Vagina (tissue), 2 donors: ENCODE results near the gene PDE4D. TPM values are rescaled to one million over a fixed set of nuclear protein-coding genes. Genes with fewer than 3 reads are reported as not detected.
"Not testable (repeated sequence)": the region's sequence is repeated elsewhere in the genome, so short reads cannot be mapped to it uniquely, and the experiment has no call there.

ENCODE experiments used
- DNase-seq, 2 donors: peaks; one replicate each; pipeline ENCODE4 v3.0.0-alpha.2; 2017; ENCODE audit errors: extremely low spot score in 2 of 2
- H3K27ac ChIP-seq: fragments of 200-600 bp; sonication (generic); one replicate; pipeline ENCODE4 v1.5.1; 2019
- H3K27me3 ChIP-seq: fragments of 200-600 bp; sonication (generic); one replicate; pipeline ENCODE4 v1.5.1; 2019
- H3K36me3 ChIP-seq, 2 donors: fragments of 200-600 bp; sonication (generic); one replicate each; pipeline ENCODE4 v1.5.1; 2017 to 2019
- H3K4me1 ChIP-seq: fragments of 200-600 bp; sonication (generic); one replicate; pipeline ENCODE4 v1.5.1; 2019
- H3K4me3 ChIP-seq, 2 donors: fragments of 200-600 bp; sonication (generic); 1 replicate in 1 of 2; 2 replicates in 1 of 2; pipeline ENCODE4 v1.5.1; 2016 to 2019
- H3K9me3 ChIP-seq: fragments of 200-600 bp; sonication (generic); one replicate; pipeline ENCODE4 v1.5.1; 2019
- POLR2A ChIP-seq, 2 donors: fragments of 450-650 bp; IDR thresholded peaks; one replicate each; pipeline ENCODE4 v1.6.1; 2017; ENCODE audit warnings: antibody characterized with exemption in 2 of 2, mild to moderate bottlenecking in 2 of 2, moderate library complexity in 2 of 2
- POLR2AphosphoS5 ChIP-seq, 2 donors: sonication (generic); formaldehyde crosslinking; IDR thresholded peaks; one replicate each; pipeline ENCODE4 v1.9.0; 2017; ENCODE audit warnings: antibody characterized with exemption in 2 of 2, mild to moderate bottlenecking in 2 of 2, low read depth in 1 of 2; ENCODE audit not compliant: insufficient read depth in 1 of 2
- intact Hi-C: fragments of 100-400 bp; cut with DNase I; formaldehyde crosslinking; loops from one replicate; pipeline ENCODE4 v1.15.1; 2023
- total RNA-seq: library from RNA; depleted of rRNA; stranded (reverse); fragments of >200 nt; gene quantifications from one replicate; pipeline ENCODE4 v1.2.3, GENCODE V29; 2016
- TF ChIP-seq, protein P1 (sequence below), 3 experiments: fragments of 450-650 bp in 2 of 3; fragments of 200-600 bp in 1 of 3; sonication (generic) in 1 of 3; IDR thresholded peaks; one replicate each; pipeline ENCODE4 v1.5.1; 2017 to 2019; ENCODE audit warnings: antibody characterized with exemption in 3 of 3, mild to moderate bottlenecking in 2 of 3, moderate library complexity in 2 of 3

Gene PDE4D
- total RNA-seq, 1 donor from 2014 or later, result 86.9 TPM

DNA sequence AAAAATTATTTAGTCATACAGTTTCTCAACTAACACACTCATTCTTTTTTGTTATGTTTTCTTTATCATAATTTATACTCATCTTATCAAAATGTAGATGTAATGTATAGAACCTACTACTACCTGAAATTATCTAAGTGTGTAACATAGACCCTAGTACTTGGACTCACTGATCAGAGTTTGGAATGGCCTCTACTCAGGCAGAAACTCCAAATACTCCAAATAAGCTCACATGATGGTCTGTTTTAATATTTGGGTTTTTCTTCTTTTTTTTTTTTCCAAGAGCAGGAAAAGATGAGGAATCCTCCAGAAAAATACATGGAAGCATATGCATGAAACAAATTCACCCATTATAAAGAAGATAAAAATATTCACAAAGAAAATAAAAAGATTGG lies 126.3 kb downstream of the PDE4D start:
- Histone ChIP-seq H3K27ac (peak overlapping the region; percentile 16), H3K4me1 (peaks cover 16% of the 10 kb centered on the region), H3K36me3 (no peaks in the 10 kb centered on the region), H3K4me3 (peak overlapping the region; percentile 44 to 54), H3K9me3 (no peaks in the 10 kb centered on the region), H3K27me3 (no peaks in the 10 kb centered on the region)
- intact Hi-C loops, result no loop called here
- no peak for TF ChIP-seq POLR2A (IDR thresholded peaks at IDR 0.05)
- no peak for TF ChIP-seq POLR2AphosphoS5 (IDR thresholded peaks at IDR 0.05; ENCODE audit: insufficient read depth in 1 of 2, low read depth in 1 of 2)
- TF ChIP-seq, protein P1, sequence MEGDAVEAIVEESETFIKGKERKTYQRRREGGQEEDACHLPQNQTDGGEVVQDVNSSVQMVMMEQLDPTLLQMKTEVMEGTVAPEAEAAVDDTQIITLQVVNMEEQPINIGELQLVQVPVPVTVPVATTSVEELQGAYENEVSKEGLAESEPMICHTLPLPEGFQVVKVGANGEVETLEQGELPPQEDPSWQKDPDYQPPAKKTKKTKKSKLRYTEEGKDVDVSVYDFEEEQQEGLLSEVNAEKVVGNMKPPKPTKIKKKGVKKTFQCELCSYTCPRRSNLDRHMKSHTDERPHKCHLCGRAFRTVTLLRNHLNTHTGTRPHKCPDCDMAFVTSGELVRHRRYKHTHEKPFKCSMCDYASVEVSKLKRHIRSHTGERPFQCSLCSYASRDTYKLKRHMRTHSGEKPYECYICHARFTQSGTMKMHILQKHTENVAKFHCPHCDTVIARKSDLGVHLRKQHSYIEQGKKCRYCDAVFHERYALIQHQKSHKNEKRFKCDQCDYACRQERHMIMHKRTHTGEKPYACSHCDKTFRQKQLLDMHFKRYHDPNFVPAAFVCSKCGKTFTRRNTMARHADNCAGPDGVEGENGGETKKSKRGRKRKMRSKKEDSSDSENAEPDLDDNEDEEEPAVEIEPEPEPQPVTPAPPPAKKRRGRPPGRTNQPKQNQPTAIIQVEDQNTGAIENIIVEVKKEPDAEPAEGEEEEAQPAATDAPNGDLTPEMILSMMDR (IDR thresholded peaks at IDR 0.05), result no peak
- no peak for DNase-seq

- DNase-seq, result no peak
- TF ChIP-seq, protein P1 (IDR thresholded peaks at IDR 0.05), result no peak
- TF ChIP-seq POLR2AphosphoS5 (IDR thresholded peaks at IDR 0.05; ENCODE audit: insufficient read depth in 1 of 2, low read depth in 1 of 2) (no peak), POLR2A (IDR thresholded peaks at IDR 0.05) (no peak)
- no peaks in the 10 kb centered on the region for H3K9me3 ChIP-seq
- peak overlapping the region; percentile 16 for H3K27ac ChIP-seq
- no peaks in the 10 kb centered on the region for H3K27me3 ChIP-seq
- peak overlapping the region; percentile 44 to 54 for H3K4me3 ChIP-seq
- H3K4me1 ChIP-seq, result peaks cover 16% of the 10 kb centered on the region
- no peaks in the 10 kb centered on the region for H3K36me3 ChIP-seq
- intact Hi-C loops, result no loop called here
Observed at GRCh38 chr5:59766427-59767210, 126.9 kb downstream of the PDE4D start.

DNA sequence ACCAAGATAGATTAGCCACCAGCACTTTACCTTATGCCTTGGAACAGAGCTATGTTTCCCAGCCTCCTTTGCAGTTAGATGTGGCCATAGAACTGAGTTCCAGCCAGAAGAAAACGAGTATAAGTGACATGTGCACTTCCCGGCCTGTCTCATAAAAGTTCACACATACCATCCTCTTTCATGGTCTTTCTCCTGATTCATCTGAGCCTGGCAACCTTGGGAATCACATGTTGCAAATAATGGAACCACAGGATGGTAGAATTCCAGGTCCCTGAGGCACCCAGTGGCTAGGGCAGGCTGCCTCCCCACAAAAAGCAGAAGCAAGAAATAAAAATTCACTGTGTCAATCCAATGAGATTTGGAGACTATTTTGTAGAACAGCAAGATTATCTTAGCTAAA lies 128.1 kb downstream of the PDE4D start:
- TF ChIP-seq POLR2AphosphoS5 (IDR thresholded peaks at IDR 0.05; ENCODE audit: insufficient read depth in 1 of 2, low read depth in 1 of 2) (no peak), POLR2A (IDR thresholded peaks at IDR 0.05) (no peak)
- TF ChIP-seq, protein P1 (IDR thresholded peaks at IDR 0.05), result no peak
- H3K36me3 ChIP-seq, result no peaks in the 10 kb centered on the region
- no peak for DNase-seq
- intact Hi-C loops, result no loop called here
- H3K4me1 ChIP-seq, result peaks cover 16% of the 10 kb centered on the region
- no peaks in the 10 kb centered on the region for H3K27me3 ChIP-seq
- H3K9me3 ChIP-seq, result no peaks in the 10 kb centered on the region
- no peak overlapping the region for H3K4me3 ChIP-seq
- H3K27ac ChIP-seq, result no peak overlapping the region

DNA sequence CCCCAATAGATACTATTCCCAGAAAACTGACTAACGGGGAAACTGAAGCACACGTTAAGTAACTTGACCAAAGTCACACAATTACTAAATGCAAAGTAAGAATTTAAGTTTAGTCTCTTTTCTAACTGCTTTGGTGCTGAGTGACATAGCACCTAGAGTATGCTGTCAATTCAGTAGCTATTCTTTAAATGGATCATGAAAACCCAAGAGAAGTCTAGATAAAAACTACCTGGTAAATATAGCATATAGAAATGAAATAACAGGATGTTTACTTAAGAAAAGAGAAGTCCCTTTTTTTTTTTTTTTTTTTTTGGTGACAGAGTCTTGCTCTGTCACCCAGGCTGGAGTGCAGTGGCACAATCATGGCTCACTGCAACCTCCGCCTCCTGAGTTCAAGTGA lies 129.2 kb downstream of the PDE4D start:
- intact Hi-C loops, result no loop called here
- TF ChIP-seq POLR2A (IDR thresholded peaks at IDR 0.05) (no peak), POLR2AphosphoS5 (IDR thresholded peaks at IDR 0.05; ENCODE audit: insufficient read depth in 1 of 2, low read depth in 1 of 2) (no peak)
- Histone ChIP-seq H3K9me3 (no peaks in the 10 kb centered on the region), H3K4me1 (peaks cover 16% of the 10 kb centered on the region), H3K4me3 (no peak overlapping the region), H3K36me3 (no peaks in the 10 kb centered on the region), H3K27me3 (no peaks in the 10 kb centered on the region), H3K27ac (no peak overlapping the region)
- no peak for DNase-seq

GRCh38 chr5:59763541-59763940 lies 130.0 kb downstream of the PDE4D start:
- DNase-seq, result no peak
- H3K27me3 ChIP-seq, result no peaks in the 10 kb centered on the region
- H3K4me1 ChIP-seq, result peaks cover 9% of the 10 kb centered on the region
- no peaks in the 10 kb centered on the region for H3K36me3 ChIP-seq
- no peak overlapping the region for H3K27ac ChIP-seq
- intact Hi-C loops, result no loop called here
- H3K9me3 ChIP-seq, result no peaks in the 10 kb centered on the region
- no peak overlapping the region for H3K4me3 ChIP-seq
- TF ChIP-seq POLR2AphosphoS5 (IDR thresholded peaks at IDR 0.05; ENCODE audit: insufficient read depth in 1 of 2, low read depth in 1 of 2) (no peak), POLR2A (IDR thresholded peaks at IDR 0.05) (no peak)
- TF ChIP-seq, protein P1 (IDR thresholded peaks at IDR 0.05), result no peak

GRCh38 chr5:59762232-59762631 lies 131.3 kb downstream of the PDE4D start:
- H3K9me3 ChIP-seq, H3K4me1 ChIP-seq, H3K27ac ChIP-seq, H3K36me3 ChIP-seq, DNase-seq, intact Hi-C loops, H3K27me3 ChIP-seq, H3K4me3 ChIP-seq: not testable (repeated sequence)
